ENCODE data around the gene ZNRF3.
"Not testable (repeated sequence)": the region's sequence is repeated elsewhere in the genome, so short reads cannot be mapped to it uniquely, and the experiment has no call there.

ZNRF3 gene

GRCh38 chr22:29072979-29073617, 189.7 kb downstream of the ZNRF3 start, which contains the start of gene KREMEN1:
KREMEN1 (plus strand) TSS chr22:29073035; CDS start chr22:29073131, 96 bp downstream.
- no peaks in the 10 kb centered on the region for H3K9me3 Mint-ChIP-seq
- peaks cover 23% of the 10 kb centered on the region for H3K4me1 Mint-ChIP-seq (ENCODE audit: low read depth)
- no peaks in the 10 kb centered on the region for H3K36me3 Mint-ChIP-seq (ENCODE audit: low read depth)
- H3K4me3 Mint-ChIP-seq: peak within 1 kb of the TSS; percentile 61
- DNase-seq: no peak
- peaks cover 71% of the 10 kb centered on the region for H3K27me3 Mint-ChIP-seq
- H3K27ac Mint-ChIP-seq: no peak within 1 kb of the TSS

- Mint-ChIP-seq H3K27ac (no peak overlapping the region), H3K27me3 (peaks cover 77% of the 10 kb centered on the region), H3K36me3 (ENCODE audit: low read depth) (no peaks in the 10 kb centered on the region), H3K4me1 (ENCODE audit: low read depth) (peaks cover 23% of the 10 kb centered on the region), H3K4me3 (peak overlapping the region; percentile 59), H3K9me3 (no peaks in the 10 kb centered on the region)
- peak; percentile 45 for DNase-seq
Measured at GRCh38 chr22:29073618-29074275, 190.4 kb downstream of the ZNRF3 start.

GRCh38 chr22:29074276-29074772, 191.0 kb downstream of the ZNRF3 start:
- Mint-ChIP-seq H3K27me3 (peaks cover 78% of the 10 kb centered on the region), H3K4me1 (ENCODE audit: low read depth) (peaks cover 23% of the 10 kb centered on the region), H3K27ac (no peak overlapping the region), H3K36me3 (ENCODE audit: low read depth) (no peaks in the 10 kb centered on the region), H3K4me3 (peak overlapping the region; percentile 59), H3K9me3 (no peaks in the 10 kb centered on the region)
- no peak for DNase-seq

- no peaks in the 10 kb centered on the region for H3K36me3 Mint-ChIP-seq (ENCODE audit: low read depth)
- H3K4me1 Mint-ChIP-seq (ENCODE audit: low read depth): peaks cover 7% of the 10 kb centered on the region
- no peaks in the 10 kb centered on the region for H3K9me3 Mint-ChIP-seq
- H3K27ac Mint-ChIP-seq: no peak overlapping the region
- no peak for DNase-seq
- no peak overlapping the region for H3K4me3 Mint-ChIP-seq
- H3K27me3 Mint-ChIP-seq: peaks cover 62% of the 10 kb centered on the region
Measured at GRCh38 chr22:29078036-29078868, 194.9 kb downstream of the ZNRF3 start.

GRCh38 chr22:29078869-29079207, 195.5 kb downstream of the ZNRF3 start:
- no peak for DNase-seq
- H3K27me3 Mint-ChIP-seq: peaks cover 57% of the 10 kb centered on the region
- H3K4me1 Mint-ChIP-seq (ENCODE audit: low read depth): peaks cover 4% of the 10 kb centered on the region
- no peaks in the 10 kb centered on the region for H3K9me3 Mint-ChIP-seq
- no peaks in the 10 kb centered on the region for H3K36me3 Mint-ChIP-seq (ENCODE audit: low read depth)
- H3K4me3 Mint-ChIP-seq: no peak overlapping the region
- H3K27ac Mint-ChIP-seq: no peak overlapping the region

GRCh38 chr22:29079218-29079901, 196.0 kb downstream of the ZNRF3 start:
- H3K9me3 Mint-ChIP-seq: no peaks in the 10 kb centered on the region
- no peak overlapping the region for H3K4me3 Mint-ChIP-seq
- no peak overlapping the region for H3K27ac Mint-ChIP-seq
- H3K36me3 Mint-ChIP-seq (ENCODE audit: low read depth): no peaks in the 10 kb centered on the region
- H3K27me3 Mint-ChIP-seq: peaks cover 52% of the 10 kb centered on the region
- H3K4me1 Mint-ChIP-seq (ENCODE audit: low read depth): no peaks in the 10 kb centered on the region
- no peak for DNase-seq

- Mint-ChIP-seq H3K4me1 (ENCODE audit: low read depth) (no peaks in the 10 kb centered on the region), H3K27ac (no peak overlapping the region), H3K36me3 (ENCODE audit: low read depth) (no peaks in the 10 kb centered on the region), H3K4me3 (no peak overlapping the region), H3K27me3 (peaks cover 43% of the 10 kb centered on the region), H3K9me3 (no peaks in the 10 kb centered on the region)
- DNase-seq: no peak
Measured at GRCh38 chr22:29080106-29080975, 197.0 kb downstream of the ZNRF3 start.

GRCh38 chr22:29081517-29082236, 198.3 kb downstream of the ZNRF3 start:
- Mint-ChIP-seq H3K9me3 (no peaks in the 10 kb centered on the region), H3K36me3 (ENCODE audit: low read depth) (no peaks in the 10 kb centered on the region), H3K27me3 (peaks cover 37% of the 10 kb centered on the region), H3K4me1 (ENCODE audit: low read depth) (no peaks in the 10 kb centered on the region), H3K27ac (no peak overlapping the region), H3K4me3 (no peak overlapping the region)
- DNase-seq: no peak

- Mint-ChIP-seq H3K27me3 (peaks cover 30% of the 10 kb centered on the region), H3K36me3 (ENCODE audit: low read depth) (no peaks in the 10 kb centered on the region), H3K4me1 (ENCODE audit: low read depth) (no peaks in the 10 kb centered on the region), H3K4me3 (no peak overlapping the region), H3K27ac (no peak overlapping the region), H3K9me3 (no peaks in the 10 kb centered on the region)
- DNase-seq: no peak
Measured at GRCh38 chr22:29082826-29083545, 199.6 kb downstream of the ZNRF3 start.

GRCh38 chr22:29083576-29083932, 200.2 kb downstream of the ZNRF3 start:
- not testable (repeated sequence) for H3K9me3 Mint-ChIP-seq; H3K36me3 Mint-ChIP-seq (ENCODE audit: low read depth); H3K27ac Mint-ChIP-seq; H3K4me3 Mint-ChIP-seq; DNase-seq; H3K4me1 Mint-ChIP-seq (ENCODE audit: low read depth)
- peaks cover 28% of the 10 kb centered on the region for H3K27me3 Mint-ChIP-seq

GRCh38 chr22:29083933-29084591, 200.7 kb downstream of the ZNRF3 start:
- Mint-ChIP-seq H3K27ac (no peak overlapping the region), H3K9me3 (no peaks in the 10 kb centered on the region), H3K36me3 (ENCODE audit: low read depth) (no peaks in the 10 kb centered on the region), H3K27me3 (peaks cover 23% of the 10 kb centered on the region), H3K4me1 (ENCODE audit: low read depth) (no peaks in the 10 kb centered on the region), H3K4me3 (no peak overlapping the region)
- no peak for DNase-seq

- Mint-ChIP-seq H3K27me3 (peaks cover 22% of the 10 kb centered on the region), H3K36me3 (ENCODE audit: low read depth) (no peaks in the 10 kb centered on the region), H3K4me1 (ENCODE audit: low read depth) (no peaks in the 10 kb centered on the region), H3K27ac (no peak overlapping the region), H3K4me3 (no peak overlapping the region), H3K9me3 (no peaks in the 10 kb centered on the region)
- DNase-seq: no peak
Measured at GRCh38 chr22:29087012-29087411, 203.6 kb downstream of the ZNRF3 start.
